Neural cell (in vitro differentiated cells): ENCODE measurements around the gene CLCN1.

Source experiments
- EP300 ChIP-seq: fragments of 450-650 bp; conservative IDR thresholded peaks from 2 replicates; pipeline ENCODE4 v1.6.1; 2014; ENCODE audit warnings: antibody characterized with exemption, mild to moderate bottlenecking, moderate library complexity; ENCODE audit not compliant: poor library complexity, severe bottlenecking
- POLR2AphosphoS5 ChIP-seq: IDR thresholded peaks from 2 replicates; pipeline ENCODE4 v1.6.1; 2012
- TAF1 ChIP-seq: IDR thresholded peaks from 2 replicates; pipeline ENCODE4 v1.6.1; 2012; ENCODE audit warnings: low read depth
- TF ChIP-seq, protein P1 (sequence below): fragments of 450-650 bp; IDR thresholded peaks from 2 replicates; pipeline ENCODE4 v1.5.1; 2014; ENCODE audit warnings: antibody characterized with exemption, mild to moderate bottlenecking, moderate library complexity; ENCODE audit not compliant: poor library complexity, severe bottlenecking

DNA sequence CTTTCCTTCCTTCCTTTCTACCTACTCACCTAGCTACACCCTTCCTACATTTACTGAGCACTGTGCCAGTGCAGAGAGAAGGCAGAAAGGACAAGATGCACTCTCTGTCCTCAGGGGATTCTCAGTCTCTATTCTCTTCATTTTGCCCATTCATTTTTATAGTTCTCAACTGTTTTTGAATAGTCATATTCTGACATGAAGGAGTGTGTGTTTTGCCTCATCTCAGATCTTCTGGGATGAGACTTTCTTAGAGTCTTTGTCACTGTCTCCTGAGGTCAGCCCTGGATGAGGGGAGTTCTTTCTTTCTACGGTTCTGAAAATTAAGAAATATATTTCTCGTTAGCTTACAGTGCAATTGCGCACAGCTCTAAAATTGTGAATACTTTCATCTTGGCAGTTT is 21.3 kb downstream of the CLCN1 start:
- TF ChIP-seq, protein P1, sequence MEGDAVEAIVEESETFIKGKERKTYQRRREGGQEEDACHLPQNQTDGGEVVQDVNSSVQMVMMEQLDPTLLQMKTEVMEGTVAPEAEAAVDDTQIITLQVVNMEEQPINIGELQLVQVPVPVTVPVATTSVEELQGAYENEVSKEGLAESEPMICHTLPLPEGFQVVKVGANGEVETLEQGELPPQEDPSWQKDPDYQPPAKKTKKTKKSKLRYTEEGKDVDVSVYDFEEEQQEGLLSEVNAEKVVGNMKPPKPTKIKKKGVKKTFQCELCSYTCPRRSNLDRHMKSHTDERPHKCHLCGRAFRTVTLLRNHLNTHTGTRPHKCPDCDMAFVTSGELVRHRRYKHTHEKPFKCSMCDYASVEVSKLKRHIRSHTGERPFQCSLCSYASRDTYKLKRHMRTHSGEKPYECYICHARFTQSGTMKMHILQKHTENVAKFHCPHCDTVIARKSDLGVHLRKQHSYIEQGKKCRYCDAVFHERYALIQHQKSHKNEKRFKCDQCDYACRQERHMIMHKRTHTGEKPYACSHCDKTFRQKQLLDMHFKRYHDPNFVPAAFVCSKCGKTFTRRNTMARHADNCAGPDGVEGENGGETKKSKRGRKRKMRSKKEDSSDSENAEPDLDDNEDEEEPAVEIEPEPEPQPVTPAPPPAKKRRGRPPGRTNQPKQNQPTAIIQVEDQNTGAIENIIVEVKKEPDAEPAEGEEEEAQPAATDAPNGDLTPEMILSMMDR = no peak
- TF ChIP-seq EP300 = no peak
- TF ChIP-seq POLR2AphosphoS5 = no peak
- no peak for TF ChIP-seq TAF1
